CD14-positive monocyte (primary cell): ENCODE measurements around the gene RAB11FIP5. TPM values are rescaled to one million over a fixed set of nuclear protein-coding genes. Genes with fewer than 3 reads are reported as not detected.

Experiments used
- DNase-seq, 3 donors: peaks; one replicate each; pipeline ENCODE4 v3.0.0-alpha.2; 2011 to 2022
- H2AFZ ChIP-seq: 2 replicates; pipeline ENCODE4 v1.6.0; 2012; ENCODE audit warnings: mild to moderate bottlenecking, low read depth, low read length, inconsistent platforms; ENCODE audit not compliant: insufficient read depth, poor library complexity, severe bottlenecking
- H3K27ac ChIP-seq, 2 donors: 1 replicate in 1 of 2; 2 replicates in 1 of 2; pipeline ENCODE4 v1.5.1; 2012 to 2013; ENCODE audit warnings: low read length in 2 of 2, control low read depth in 1 of 2, inconsistent platforms in 1 of 2, low read depth in 1 of 2, mild to moderate bottlenecking in 1 of 2
- H3K27me3 ChIP-seq, 2 donors: one replicate each; pipeline versions ENCODE4 v1.6.0 to v1.6.1; 2011 to 2013; ENCODE audit warnings: low read length in 2 of 2; ENCODE audit not compliant: control insufficient read depth in 2 of 2, insufficient read depth in 2 of 2
- H3K36me3 ChIP-seq, 2 donors: replicated peaks in 1 of 2; 1 replicate in 1 of 2; 2 replicates in 1 of 2; pipeline versions ENCODE4 v1.5.1 to v1.6.1; 2012 to 2013; ENCODE audit warnings: low read length in 2 of 2, control low read depth in 1 of 2, inconsistent platforms in 1 of 2, mild to moderate bottlenecking in 1 of 2; ENCODE audit not compliant: insufficient read depth in 2 of 2, control insufficient read depth in 1 of 2
- H3K4me1 ChIP-seq, 2 donors: 1 replicate in 1 of 2; 2 replicates in 1 of 2; pipeline versions ENCODE4 v1.5.1 to v1.6.1; 2012 to 2013; ENCODE audit warnings: low read length in 2 of 2, control low read depth in 1 of 2, inconsistent platforms in 1 of 2, mild to moderate bottlenecking in 1 of 2, moderate library complexity in 1 of 2; ENCODE audit not compliant: insufficient read depth in 2 of 2, control insufficient read depth in 1 of 2
- H3K4me2 ChIP-seq: replicated peaks from 2 replicates; pipeline ENCODE3; 2012; ENCODE audit warnings: low read length, moderate library complexity, mild to moderate bottlenecking; ENCODE audit not compliant: poor library complexity, severe bottlenecking; ENCODE audit errors: extremely low read depth
- H3K4me3 ChIP-seq, 3 experiments: fragments of 200-600 bp in 1 of 3; sonication (generic) in 1 of 3; replicated peaks in 1 of 3; 1 replicate in 2 of 3; 2 replicates in 1 of 3; pipeline ENCODE4 v1.5.1; 2011 to 2013; ENCODE audit warnings: low read length in 3 of 3, mild to moderate bottlenecking in 3 of 3, control low read depth in 2 of 3, low read depth in 2 of 3, inconsistent platforms in 1 of 3, moderate library complexity in 1 of 3
- H3K79me2 ChIP-seq: 2 replicates; pipeline ENCODE4 v1.6.0; 2012; ENCODE audit warnings: mild to moderate bottlenecking, control low read depth, inconsistent platforms, low read length, moderate library complexity; ENCODE audit not compliant: insufficient read depth
- H3K9ac ChIP-seq: 2 replicates; pipeline ENCODE4 v1.6.0; 2017; ENCODE audit warnings: low read length, mild to moderate bottlenecking; ENCODE audit not compliant: insufficient read depth, poor library complexity, severe bottlenecking
- H3K9me3 ChIP-seq, 2 donors: replicated peaks in 1 of 2; 1 replicate in 1 of 2; 2 replicates in 1 of 2; pipeline versions ENCODE4 v1.5.1 to v1.6.1; 2012 to 2013; ENCODE audit warnings: low read length in 2 of 2, control low read depth in 1 of 2; ENCODE audit not compliant: control insufficient read depth in 1 of 2, insufficient read depth in 1 of 2
- H4K20me1 ChIP-seq: 2 replicates; pipeline ENCODE4 v1.6.0; 2012; ENCODE audit warnings: mild to moderate bottlenecking, low read length, control low read depth, moderate library complexity; ENCODE audit not compliant: insufficient read depth
- H3K27ac Mint-ChIP-seq, 7 donors: one replicate each; pipeline ENCODE4 v1.8.0; 2020; ENCODE audit warnings: mild to moderate bottlenecking in 7 of 7, mixed read lengths in 7 of 7, moderate library complexity in 6 of 7, inconsistent platforms in 2 of 7
- H3K27me3 Mint-ChIP-seq, 3 donors: one replicate each; pipeline ENCODE4 v1.8.0; 2021 to 2022; ENCODE audit warnings: low read depth in 3 of 3, mild to moderate bottlenecking in 3 of 3, mixed read lengths in 3 of 3, moderate library complexity in 3 of 3, inconsistent platforms in 1 of 3
- H3K36me3 Mint-ChIP-seq, 2 donors: one replicate each; pipeline ENCODE4 v1.8.0; 2020; ENCODE audit warnings: mixed read lengths in 2 of 2, inconsistent platforms in 1 of 2, mild to moderate bottlenecking in 1 of 2
- H3K4me1 Mint-ChIP-seq: one replicate; pipeline ENCODE4 v1.8.0; 2020; ENCODE audit warnings: mild to moderate bottlenecking, mixed read lengths
- H3K4me3 Mint-ChIP-seq, 2 donors: one replicate each; pipeline ENCODE4 v1.8.0; 2020; ENCODE audit warnings: mild to moderate bottlenecking in 2 of 2, mixed read lengths in 2 of 2, moderate library complexity in 1 of 2
- H3K9me3 Mint-ChIP-seq, 7 donors: one replicate each; pipeline ENCODE4 v1.8.0; 2020 to 2022; ENCODE audit warnings: mixed read lengths in 7 of 7, mild to moderate bottlenecking in 6 of 7, moderate library complexity in 6 of 7, inconsistent platforms in 2 of 7
- WGBS: methylation state at CpG from one replicate; pipeline ENCODE4 v1.1.5; 2013; ENCODE audit warnings: missing lambda C conversion rate; ENCODE audit not compliant: insufficient coverage; 5-methylcytosine and 5-hydroxymethylcytosine counted together
- intact Hi-C, 2 donors: fragments of 100-400 bp; cut with micrococcal nuclease; formaldehyde crosslinking; loops; one replicate each; pipeline versions ENCODE4 v1.15.0 to v1.15.1; 2023
- polyA plus RNA-seq, 3 donors: library from polyadenylated mRNA; depleted of rRNA in 1 of 3; unstranded in 2 of 3; stranded (reverse) in 1 of 3; fragments of 300-500 nt in 2 of 3; fragments of >200 nt in 1 of 3; fragmentation: Illumina TruSeq in 2 of 3; gene quantifications; 1 replicate in 2 of 3; 2 replicates in 1 of 3; pipeline ENCODE4 v1.2.3, GENCODE V29; 2012 to 2021
- TF ChIP-seq, protein P1 (sequence below): fragments of 200-600 bp; IDR thresholded peaks from one replicate; pipeline ENCODE4 v1.8.0; 2022; ENCODE audit warnings: antibody characterized with exemption, mild to moderate bottlenecking

RAB11FIP5 gene
- polyA plus RNA-seq, 3 donors, result 0.57 to 0.93 (median 0.61) TPM

DNA sequence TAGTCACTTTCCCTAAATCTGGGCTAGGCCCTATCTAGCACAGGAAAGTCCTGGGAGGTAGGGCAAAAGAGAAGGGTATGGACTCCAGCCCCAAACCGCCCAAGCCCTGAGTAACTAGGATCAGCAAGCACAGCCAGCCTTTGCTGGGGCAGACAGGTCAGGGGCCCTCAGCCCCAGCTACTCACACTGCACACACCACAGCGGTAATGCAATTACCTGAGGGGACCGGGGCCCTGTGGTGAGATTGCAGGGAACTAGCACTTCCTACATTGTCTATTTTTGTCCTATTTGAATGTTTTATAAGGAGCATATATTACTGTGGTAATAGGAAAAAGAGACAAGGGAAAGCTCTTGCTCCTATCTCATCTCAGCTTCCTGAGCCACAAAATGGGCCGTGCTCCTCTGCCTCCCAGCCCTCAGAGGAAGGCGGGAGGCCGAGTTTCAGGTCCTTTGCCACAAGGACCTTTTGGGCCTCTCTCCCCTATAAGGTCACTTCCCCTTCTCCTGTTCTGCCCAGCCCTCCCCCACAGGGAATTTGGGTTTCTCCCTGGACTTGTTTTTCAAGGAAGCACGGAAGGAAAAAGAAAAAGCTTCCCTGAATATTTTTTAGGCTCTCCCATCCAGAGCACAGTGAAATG, 20.5 kb downstream of the RAB11FIP5 start:
- H3K4me3 Mint-ChIP-seq, result no peak overlapping the region
- TF ChIP-seq, protein P1, sequence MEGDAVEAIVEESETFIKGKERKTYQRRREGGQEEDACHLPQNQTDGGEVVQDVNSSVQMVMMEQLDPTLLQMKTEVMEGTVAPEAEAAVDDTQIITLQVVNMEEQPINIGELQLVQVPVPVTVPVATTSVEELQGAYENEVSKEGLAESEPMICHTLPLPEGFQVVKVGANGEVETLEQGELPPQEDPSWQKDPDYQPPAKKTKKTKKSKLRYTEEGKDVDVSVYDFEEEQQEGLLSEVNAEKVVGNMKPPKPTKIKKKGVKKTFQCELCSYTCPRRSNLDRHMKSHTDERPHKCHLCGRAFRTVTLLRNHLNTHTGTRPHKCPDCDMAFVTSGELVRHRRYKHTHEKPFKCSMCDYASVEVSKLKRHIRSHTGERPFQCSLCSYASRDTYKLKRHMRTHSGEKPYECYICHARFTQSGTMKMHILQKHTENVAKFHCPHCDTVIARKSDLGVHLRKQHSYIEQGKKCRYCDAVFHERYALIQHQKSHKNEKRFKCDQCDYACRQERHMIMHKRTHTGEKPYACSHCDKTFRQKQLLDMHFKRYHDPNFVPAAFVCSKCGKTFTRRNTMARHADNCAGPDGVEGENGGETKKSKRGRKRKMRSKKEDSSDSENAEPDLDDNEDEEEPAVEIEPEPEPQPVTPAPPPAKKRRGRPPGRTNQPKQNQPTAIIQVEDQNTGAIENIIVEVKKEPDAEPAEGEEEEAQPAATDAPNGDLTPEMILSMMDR, result no peak

DNA sequence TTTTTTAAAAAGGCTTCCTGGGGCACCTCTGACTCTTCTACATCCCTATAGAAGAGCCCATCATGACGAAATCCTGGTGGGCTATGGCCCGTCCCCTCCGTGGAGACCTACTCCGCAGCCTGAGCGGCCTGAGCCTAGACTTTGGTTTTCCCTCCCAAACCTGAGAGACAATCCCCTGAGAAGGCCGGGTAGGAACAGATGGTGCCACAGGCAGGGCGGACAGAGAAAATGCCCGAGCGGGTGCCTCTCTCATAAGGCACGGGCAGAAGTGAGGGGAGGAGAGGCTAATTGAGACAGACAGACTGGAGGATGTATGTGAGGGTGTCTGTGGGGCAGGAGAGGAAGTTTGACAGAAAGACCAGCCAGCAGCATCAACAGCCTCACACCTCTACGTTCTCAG, 21.1 kb downstream of the RAB11FIP5 start:
- TF ChIP-seq, protein P1, result no peak

More for the DNA sequence above, 20.5 kb downstream of the RAB11FIP5 start:
- H3K4me2 ChIP-seq, result no peak overlapping the region
- intact Hi-C loops, result loop anchor here in 1 of 2 donors (10.0 kb wide), 1 partner anchor 1683 kb away; no protein-coding TSS in a partner anchor
- peak overlapping the region in 2 of 7 donors; percentile 28 to 51 for H3K27ac Mint-ChIP-seq
- H3K9ac ChIP-seq, result no peak overlapping the region
- H3K36me3 ChIP-seq, result no peaks in the 10 kb centered on the region
- no peaks in the 10 kb centered on the region for H3K79me2 ChIP-seq
- H3K4me1 ChIP-seq, result peaks cover 3 to 9% of the 10 kb centered on the region in 2 donors
- no peaks in the 10 kb centered on the region for H4K20me1 ChIP-seq
- no peaks in the 10 kb centered on the region for H3K9me3 ChIP-seq
- H2AFZ ChIP-seq, result no peak overlapping the region
- H3K27me3 Mint-ChIP-seq, result peaks cover 6% of the 10 kb centered on the region in 3 donors
- H3K27me3 ChIP-seq, result no peaks in the 10 kb centered on the region
- 24% methylated on average over 3 of the region's 7 CpGs for WGBS
- H3K4me1 Mint-ChIP-seq, result peaks cover 11% of the 10 kb centered on the region
- no peaks in the 10 kb centered on the region for H3K36me3 Mint-ChIP-seq
- no peaks in the 10 kb centered on the region for H3K9me3 Mint-ChIP-seq
- no peak overlapping the region for H3K4me3 ChIP-seq
- DNase-seq, result no peak
- H3K27ac ChIP-seq, result no peak overlapping the region

More for the DNA sequence above, 21.1 kb downstream of the RAB11FIP5 start:
- no peak overlapping the region for H2AFZ ChIP-seq
- no peak overlapping the region for H3K4me3 Mint-ChIP-seq
- H3K9me3 Mint-ChIP-seq, result no peaks in the 10 kb centered on the region
- H3K4me1 Mint-ChIP-seq, result peaks cover 11% of the 10 kb centered on the region
- H3K27me3 ChIP-seq, result no peaks in the 10 kb centered on the region
- no peaks in the 10 kb centered on the region for H3K36me3 ChIP-seq
- H3K79me2 ChIP-seq, result no peaks in the 10 kb centered on the region
- no peak overlapping the region for H3K27ac ChIP-seq
- H3K27ac Mint-ChIP-seq, result peak overlapping the region in 1 of 7 donors; percentile 51
- H3K4me3 ChIP-seq, result no peak overlapping the region
- intact Hi-C loops, result loop anchor here in 1 of 2 donors (10.0 kb wide), 1 partner anchor 1683 kb away; no protein-coding TSS in a partner anchor
- H3K4me2 ChIP-seq, result no peak overlapping the region
- peaks cover 3 to 9% of the 10 kb centered on the region in 2 donors for H3K4me1 ChIP-seq
- no peaks in the 10 kb centered on the region for H4K20me1 ChIP-seq
- no peaks in the 10 kb centered on the region for H3K9me3 ChIP-seq
- no peak overlapping the region for H3K9ac ChIP-seq
- peaks cover 4 to 5% (median 5%) of the 10 kb centered on the region in 3 donors for H3K27me3 Mint-ChIP-seq
- 92% methylated on average over 6 of the region's 11 CpGs for WGBS
- H3K36me3 Mint-ChIP-seq, result no peaks in the 10 kb centered on the region
- no peak for DNase-seq
